ENCODE measurements around the gene ATG5.

ATG5 gene

DNA sequence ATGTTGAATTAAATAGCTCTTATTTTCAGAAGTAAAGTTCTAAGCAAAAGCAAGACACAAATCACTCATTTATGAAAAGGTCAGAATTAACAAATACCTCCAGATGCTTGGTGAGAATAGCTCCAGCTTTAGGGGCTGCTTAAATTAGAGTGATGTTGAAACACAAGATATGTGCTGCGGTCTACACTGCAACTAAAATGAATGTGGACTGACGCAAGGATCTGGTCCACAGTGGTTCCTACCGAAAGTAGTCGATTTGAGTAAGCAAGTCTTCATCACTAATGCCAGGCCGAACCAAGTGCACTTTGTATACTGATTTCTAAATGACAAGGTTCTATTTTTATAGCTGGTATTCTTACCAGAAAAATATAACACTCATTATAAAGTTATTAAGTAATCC lies 143.1 kb downstream of the ATG5 start:
- DNase-seq (ENCODE audit: low read depth, low spot score) = no peak

DNA sequence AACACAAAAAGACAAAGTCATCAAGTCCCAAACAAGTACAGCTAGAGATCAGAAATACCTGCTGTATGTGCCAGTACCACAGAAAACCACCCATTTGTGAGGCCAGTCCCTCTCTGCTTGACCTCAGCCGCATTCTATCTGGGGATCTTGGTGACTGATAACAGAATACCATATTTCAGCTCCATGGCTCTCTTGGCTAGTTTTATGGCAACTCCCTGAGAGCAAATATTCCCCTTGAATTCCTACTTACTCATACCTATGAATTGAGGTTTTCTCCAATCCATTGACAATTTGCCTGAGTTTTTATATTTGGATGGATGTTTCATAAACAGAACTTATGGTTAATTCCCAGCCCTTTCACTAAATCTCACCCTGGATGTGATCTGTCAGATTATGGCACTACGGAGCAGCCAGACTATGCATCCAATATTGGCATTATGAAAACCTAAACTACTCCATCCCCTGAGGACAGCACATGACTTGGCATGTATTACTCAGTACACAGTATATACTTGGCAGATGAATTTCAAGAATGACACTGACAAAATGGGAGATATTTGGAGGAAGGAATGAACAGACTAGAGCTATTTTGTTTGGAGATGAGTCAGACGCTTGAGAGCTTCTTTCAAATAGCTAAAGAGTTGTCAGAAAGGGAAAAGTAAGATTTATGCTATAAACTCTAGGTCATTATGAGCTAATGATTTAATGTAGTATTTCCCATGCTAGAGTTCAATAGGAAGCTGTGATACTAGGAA lies 143.7 kb downstream of the ATG5 start:
- DNase-seq (ENCODE audit: low read depth, low spot score) = no peak

DNA sequence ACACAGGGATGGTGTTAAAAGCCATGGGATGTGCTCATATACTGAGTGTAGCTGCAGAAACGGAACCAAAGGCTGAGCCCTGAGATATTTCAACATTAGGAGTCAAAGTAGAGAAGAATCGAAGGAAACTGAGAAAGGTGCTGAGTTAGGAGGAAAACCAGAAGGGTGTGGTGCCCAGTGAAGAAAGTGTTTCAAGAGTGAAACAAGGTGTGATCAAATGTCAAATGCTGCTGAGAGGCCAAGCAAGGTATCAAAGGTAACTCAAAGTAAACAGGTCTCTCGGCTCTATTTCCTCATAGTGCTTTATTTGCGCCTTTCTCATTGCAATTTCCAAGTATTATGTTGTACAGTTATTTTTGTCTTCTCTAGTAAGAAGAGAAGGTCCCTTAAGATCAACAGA lies 145.4 kb downstream of the ATG5 start:
- DNase-seq (ENCODE audit: low read depth, low spot score) = no peak

DNA sequence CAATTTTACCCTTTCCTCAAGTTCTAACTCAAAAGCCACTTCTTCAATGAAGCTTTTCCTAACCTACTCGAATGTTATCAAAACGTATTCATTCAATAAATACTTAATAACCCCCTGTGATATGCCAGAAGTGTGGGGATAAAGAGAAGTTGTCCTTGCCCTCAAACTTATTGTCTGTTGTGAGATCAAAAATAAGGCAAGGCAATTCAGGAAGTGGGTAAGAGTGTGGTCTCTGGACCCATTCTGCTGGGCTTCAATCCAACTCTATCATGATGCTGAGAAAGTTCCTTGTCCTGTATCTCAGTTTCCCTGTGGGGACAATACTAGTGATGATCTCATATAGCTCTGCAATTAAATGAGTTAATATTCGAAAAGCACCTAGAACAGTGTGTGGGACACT lies 146.7 kb downstream of the ATG5 start:
- DNase-seq (ENCODE audit: low read depth, low spot score) = no peak

DNA sequence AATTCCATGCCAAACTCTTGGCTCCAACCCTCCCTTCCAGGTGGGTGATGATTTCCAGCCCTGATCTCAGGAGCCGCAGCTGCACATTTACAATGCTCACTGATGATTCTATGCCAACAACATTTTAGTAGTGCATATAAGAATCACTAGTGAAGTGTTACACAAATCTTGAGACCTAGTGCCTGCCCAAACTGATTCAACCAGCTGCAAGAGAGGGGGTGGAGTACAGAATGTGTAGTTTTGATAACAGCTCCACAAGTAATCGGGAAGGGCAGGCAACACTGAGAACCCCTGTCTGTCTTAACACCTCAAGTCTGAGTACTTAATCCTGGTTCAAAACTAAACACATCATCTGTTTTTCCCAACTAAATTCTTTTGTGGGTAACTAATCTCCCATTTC lies 147.8 kb downstream of the ATG5 start:
- DNase-seq (ENCODE audit: low read depth, low spot score) = no peak

DNA sequence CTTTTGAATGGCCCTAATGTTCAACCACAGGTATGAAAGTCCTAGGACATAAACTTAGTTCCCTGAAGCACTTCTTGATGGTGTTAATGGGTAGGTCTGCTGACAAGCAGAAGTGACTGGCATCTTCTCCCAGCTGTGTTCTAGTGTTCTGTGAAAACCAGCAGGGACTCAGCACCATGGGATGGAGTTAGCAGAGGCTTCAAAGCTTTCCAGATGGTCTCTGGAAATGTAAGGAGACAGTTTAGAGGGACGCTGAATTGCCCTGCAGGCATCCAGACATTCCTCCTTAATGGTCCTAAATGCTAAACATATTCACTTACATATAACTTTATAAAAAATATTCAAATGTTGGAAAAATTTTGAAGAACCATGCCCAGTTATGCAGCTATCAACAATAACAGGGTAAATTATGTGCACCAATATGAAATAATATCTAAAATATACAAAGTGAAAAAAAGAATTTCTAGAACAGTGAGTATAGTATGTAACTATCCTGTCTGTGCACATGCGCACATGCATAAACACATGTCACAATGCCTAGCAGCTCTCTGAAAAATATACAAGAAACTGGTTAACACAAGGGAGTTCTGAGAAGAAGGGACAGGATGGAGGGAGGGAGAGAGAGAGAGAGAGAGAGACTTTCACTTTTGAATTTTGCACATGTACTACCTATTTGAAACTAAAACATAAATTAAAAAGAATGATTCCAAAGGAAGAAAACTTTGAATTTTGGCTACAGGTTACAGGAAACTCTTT lies 152.3 kb downstream of the ATG5 start:
- no peak for DNase-seq (ENCODE audit: low read depth, low spot score)

DNA sequence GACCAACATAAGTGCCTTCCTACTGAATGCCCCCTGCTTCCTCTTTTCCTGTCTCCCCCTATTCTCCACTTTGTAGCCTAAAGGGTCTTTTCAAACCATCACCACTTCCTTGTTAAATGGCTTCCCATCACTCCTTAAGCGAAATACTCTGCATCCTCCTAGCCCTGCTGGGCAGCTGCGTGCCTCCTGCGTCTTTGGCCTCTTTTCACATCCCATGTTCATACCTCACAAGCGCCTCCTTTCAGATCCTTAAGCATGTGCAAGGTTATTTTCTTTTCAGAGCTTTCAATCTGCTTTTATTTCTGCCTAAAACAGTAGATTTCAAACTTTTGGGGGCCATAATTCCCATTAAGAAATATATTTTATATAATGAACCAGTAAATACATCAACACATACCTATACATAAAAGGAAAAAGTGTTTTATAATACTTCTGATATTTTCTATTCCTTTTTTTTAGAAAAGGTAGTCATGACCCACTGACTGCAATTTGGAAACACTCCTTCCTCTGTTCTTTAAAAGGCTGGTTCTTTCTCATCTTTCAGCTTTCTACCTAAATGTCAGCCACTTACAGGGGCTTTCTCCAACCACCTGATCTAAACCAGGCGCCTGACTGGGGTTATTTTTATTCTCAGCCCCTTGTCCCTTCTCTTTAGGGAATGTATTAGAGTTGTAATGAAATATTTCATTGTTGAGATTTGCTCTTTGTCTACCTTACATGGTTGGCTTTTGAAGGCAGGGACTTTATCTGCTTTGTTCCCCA lies 155.3 kb downstream of the ATG5 start:
- no peak for DNase-seq (ENCODE audit: low read depth, low spot score)

DNA sequence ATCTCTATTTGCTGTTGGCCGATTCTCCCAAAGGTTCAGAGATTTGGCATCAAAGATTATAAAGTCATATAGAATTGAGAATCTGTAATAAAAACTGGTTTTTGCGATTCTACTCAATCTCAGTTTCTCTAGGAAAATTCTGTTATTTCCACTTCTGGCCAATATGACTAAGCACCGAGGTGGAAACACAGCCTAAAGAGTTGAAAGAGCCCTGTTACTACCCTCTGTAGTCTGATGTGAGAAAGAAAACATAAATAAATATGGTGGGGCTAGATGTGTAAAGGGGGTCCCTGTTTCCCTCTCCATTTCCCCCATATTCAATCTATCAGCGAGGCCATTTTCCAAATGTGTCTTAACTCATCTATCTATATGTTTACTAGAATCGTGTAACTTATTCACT lies 156.0 kb downstream of the ATG5 start:
- DNase-seq (ENCODE audit: low read depth, low spot score) = no peak

DNA sequence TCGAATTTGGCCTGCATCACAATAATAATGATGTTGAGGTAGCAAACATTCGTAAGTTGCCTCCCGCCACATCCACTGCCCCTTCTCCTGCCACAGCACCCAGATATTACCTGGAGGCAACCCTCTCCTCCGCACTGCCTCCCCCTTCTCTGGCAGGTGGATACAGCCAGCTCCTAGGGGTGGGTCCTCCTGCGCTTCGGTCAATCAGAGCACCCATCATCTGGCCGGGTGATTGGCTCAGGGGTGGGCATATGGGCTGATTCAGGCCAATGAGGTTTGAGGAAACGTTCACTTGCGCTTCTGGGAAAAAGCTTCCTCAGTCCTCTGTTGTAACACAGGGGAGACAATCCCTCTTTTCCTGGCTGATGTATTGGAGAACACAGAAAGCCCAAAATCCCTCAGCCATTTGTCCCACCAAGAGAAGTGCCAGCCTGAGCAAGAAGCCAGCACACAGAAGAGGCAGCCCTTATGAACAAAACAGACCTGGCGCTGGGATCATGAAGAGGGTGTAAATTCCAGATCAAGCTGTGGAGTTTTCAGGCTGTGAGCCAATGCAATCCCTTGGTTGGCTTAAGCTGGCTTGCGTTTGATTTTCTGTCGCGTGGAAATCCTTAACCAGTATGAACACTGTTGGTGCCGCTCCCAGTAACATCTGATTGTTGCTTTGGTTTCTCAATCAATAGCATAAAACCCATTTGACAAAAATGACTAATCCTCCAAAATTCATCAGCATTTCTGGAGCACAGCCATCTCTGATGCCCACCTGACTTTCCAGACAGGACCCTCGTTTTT lies 157.3 kb downstream of the ATG5 start:
- DNase-seq (ENCODE audit: low read depth, low spot score) = no peak

DNA sequence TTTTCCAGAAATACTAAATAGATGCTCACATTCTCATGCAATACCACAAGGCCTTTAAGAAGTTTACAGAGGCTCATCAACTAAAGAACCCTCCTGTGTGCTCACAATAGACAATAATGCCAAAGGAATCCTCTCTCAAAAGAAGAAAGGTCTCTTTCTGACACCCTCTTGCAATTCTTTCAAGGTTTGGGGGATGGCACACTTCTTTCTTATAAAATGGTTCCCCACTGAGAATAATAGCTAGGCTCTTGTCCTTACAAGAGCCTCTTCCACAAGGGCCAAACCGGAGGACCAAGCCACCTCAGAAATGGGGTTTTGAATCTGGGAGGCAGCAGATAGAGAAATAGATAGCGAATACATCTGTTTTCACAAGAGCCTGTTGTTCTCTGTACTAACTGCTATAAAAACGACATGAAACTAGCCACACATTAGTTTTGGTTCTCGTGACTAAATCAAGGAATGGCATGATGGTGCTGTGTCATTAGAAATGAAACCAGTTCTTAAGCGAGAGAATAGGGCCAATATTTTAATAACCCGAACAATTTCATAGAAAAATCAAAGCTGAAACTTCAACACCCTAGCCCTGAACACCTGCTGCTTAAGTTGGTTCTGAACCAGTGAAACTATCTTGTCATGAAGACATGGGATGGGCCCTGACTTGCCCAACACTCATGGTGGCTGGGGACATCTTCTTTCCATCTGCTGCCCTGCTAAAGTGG lies 158.3 kb downstream of the ATG5 start:
- DNase-seq (ENCODE audit: low read depth, low spot score) = no peak

DNA sequence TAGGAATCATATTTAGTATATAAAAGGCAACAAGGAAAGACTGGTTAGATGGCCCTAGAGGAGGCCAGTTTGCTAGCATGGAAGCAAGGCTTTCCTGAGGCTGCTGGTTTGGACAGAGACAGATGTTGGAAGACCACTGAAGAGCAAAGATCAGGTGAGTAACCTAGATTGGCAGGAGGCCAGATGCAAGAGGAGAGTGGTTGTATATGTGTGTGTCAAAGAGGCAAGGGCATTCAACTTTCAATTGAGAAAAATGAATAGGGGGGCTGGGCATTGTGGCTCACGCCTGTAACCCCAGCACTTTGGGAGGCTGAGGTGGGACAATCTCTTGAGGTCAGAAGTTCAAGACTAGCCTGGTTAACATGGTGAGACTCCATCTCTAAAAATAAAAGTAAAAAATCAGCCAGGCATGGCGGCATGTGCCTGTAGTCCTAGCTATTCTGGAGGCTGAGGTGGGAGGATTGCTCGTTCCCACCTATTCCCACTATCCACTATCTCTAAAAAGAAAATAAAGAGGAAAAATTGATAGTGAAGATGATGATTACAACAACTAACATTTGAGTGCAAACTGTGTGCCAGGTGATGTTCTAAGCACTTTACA lies 159.6 kb downstream of the ATG5 start:
- DNase-seq (ENCODE audit: low read depth, low spot score) = no peak

DNA sequence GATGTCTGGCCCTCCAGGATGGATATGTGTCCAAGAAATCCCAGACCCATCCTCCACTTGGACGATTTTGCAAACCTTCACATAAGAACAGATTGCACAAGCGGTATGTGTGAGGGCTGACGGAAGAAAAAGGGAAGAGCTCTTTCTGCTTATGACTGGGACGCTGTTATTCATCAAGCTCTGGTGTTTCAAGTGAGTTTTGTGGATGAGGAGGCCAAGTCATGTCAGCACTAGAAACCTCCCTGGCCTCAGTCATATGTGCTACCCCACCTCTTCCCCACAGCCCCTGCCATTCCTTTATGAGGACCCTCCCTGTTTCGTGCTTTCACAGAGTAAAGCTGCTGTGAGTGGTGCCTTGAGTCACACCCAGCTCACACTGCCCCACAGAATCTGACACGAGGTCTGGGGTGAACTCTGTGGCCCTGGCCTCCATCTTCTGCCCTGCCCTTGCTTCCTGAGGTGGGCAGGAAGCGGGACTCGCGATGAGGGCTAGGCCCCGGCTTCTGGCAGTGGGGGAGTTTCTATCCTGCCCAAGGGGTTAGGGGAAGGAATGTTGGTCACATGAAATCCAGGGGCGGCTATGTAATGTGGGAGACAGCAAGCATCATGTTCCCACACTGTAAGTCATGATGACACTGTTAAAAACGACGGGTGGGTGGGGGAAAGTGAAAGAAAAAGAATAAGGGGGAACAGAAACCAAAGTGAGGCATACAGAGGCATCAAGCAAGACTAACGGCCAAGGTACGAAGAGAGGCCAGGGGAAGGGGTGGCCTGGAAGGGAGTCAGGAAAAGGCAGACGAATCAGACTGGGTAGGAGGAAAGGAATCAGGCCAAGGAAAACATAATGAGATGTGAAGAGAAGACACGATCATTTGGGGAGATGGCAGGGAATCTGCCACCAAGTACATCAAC lies 161.3 kb downstream of the ATG5 start:
- no peak for DNase-seq (ENCODE audit: low read depth, low spot score)

DNA sequence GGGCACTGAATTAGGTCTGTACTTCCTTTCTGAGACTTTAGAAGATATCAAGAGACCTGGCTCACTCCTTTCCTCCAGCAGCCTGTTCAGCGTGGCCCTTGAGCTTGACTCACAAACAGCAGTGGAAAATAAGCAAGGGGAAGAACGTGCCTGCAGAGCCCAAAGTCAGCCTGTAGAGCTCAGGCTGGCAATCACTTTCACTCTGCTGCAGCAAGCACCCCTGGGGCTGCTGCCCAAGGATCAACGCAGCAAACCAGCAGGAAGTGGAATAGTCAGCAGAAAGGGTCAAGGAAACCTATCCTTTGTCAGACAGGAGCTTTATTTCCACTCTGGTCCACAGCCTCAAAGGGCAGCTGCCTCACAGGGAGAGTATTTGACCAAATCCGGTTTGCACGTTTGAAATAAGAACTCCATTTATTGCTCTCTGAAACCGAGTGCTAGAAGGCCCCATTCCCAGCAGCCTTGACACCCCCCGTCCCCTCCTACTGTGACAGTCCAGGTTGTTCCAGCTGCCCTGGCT lies 162.1 kb downstream of the ATG5 start:
- peak; percentile 92 for DNase-seq (ENCODE audit: low read depth, low spot score)

DNA sequence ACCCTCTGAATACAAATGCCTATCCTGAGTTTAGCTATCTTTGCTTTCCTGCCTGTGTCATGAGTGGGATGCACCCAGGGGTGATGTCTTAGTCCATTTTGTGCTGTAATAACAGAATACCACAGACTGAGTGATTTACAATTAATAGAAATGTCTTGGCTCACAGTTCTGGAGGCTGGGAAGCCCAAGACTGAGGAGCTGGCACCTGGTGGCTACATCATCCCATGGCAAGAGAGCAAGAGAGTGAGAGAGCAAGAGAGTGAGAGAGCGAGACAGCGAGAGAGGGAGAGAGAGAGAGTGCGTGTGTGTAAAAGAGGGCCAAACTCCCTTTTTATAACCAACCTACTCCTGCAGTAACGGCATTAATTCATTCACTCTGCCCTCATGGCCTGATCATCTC lies 162.6 kb downstream of the ATG5 start:
- DNase-seq (ENCODE audit: low read depth, low spot score) = no peak

DNA sequence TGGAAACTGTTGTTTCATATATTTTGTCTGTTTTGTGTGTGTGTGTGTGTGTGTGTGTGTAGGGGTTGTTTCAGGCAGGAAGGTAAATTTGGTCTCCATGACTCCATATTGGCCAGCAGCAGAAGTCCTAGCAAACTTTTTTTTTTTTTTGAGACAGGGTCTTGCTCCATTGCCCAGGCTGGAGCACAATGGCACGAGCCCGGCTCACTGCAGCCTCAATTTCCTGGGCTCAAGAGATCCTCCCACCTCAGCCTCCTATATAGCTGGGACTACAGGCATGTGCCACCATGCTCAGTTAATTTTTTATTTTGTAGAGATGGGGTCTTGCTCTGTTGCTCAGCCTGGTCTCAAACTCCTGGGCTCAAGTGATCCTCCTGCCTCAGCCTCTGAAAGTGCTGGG lies 163.7 kb downstream of the ATG5 start:
- no peak for DNase-seq (ENCODE audit: low read depth, low spot score)

DNA sequence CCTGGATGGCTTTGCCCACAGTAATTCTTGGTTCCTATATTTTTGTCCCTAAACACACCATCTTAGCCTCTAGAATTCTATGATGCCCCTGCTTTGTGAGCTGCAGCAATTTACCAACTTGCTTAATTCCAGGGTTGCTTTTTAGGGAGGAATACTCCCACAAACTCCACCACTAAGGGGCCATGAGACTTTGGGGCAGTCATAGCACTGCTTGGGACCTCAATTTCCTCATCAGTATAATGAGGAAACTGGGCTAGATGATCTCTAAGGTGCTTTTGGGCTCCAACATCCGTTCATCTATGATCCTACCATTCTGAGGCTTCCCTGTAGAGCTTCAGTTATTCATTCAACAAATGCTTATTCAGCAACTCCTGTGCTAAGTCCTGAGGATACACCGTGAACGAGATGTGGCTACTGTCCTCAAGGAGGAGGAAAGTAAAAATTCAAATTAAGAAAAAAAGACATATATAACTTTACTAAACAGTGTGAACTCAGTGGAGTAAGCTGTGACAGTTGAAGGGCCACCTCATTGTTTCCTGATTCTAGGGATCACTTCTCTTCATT lies 164.2 kb downstream of the ATG5 start:
- DNase-seq (ENCODE audit: low read depth, low spot score) = no peak

DNA sequence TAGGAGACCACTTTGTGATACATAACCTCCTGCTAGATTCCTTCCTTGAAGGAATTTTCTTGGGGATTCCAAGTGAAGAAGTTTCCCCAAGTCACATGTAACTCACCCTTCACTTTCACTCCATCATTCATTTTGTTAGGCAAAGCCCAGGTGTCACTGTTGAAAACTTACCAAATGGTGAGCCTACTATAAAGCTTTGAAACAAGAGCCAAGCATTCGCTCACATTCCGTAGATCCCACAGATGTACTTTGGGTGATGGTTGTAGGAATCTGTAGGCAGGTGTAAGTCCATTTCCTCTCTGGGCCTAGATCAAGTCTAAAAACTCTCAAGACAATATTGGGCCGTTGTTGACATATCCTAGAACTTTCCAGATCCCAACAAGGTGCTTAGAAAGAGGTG lies 165.4 kb downstream of the ATG5 start:
- DNase-seq (ENCODE audit: low read depth, low spot score) = no peak

DNA sequence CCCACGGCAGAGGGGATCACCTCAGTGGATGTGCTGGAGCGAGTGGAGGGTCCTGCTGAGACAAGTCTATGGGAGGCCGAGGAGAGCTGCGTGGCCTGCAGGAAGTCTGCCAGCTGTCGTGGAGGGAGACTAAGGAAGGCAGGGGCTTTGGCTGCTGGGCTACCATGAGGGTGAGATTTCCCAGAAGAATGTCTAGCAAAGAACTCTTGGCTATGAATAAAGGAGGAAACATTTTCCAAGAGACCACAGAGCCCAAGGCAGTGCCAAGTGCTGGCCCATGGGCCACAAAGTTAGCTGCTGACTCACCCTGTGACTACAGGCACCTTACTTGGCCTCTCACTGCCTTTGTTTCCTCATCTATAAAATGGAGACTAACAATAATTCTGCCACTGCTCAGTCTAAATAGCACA lies 166.0 kb downstream of the ATG5 start:
- DNase-seq (ENCODE audit: low read depth, low spot score) = no peak

DNA sequence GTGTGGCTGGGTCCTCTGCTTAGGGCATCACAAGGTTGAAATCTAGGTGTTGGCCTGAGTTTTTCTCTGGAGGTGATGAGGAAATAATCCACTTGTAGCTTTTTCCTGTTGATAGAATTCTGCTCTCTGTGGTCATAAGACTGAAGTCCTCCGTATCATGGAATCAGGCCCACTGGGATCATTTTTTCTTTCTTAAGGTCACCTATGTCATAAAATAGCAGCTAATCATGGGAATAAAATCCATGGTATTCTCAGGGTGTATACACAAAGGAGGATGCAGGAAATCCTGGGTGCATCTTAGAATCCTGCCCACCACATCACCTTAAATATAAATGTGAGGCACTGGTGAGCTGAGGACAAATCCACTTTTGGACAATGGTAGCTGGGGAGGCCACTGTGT lies 166.7 kb downstream of the ATG5 start:
- DNase-seq (ENCODE audit: low read depth, low spot score) = no peak
